ENCODE data around the gene PSPC1.

PSPC1 gene

DNA sequence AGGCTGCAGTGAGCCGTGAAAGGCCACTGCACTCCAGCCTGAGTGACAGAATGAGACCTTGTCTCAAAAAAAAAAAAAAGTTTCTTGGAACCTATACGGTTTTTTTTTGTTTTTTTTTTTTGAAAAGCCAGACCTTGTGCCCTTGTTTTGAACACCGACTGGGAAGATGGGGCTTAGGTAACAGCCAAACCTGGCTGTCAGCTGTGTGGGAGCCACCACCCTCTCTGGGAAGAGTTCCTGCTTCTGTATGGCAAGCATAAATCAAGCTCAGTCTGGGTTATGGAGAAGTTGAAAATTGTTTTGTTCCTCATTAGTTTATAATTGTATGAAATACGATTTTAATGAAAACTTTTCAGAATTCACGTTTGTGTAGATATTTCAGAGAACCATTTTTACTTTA lies 109.8 kb downstream of the PSPC1 start:
- no peak for DNase-seq

DNA sequence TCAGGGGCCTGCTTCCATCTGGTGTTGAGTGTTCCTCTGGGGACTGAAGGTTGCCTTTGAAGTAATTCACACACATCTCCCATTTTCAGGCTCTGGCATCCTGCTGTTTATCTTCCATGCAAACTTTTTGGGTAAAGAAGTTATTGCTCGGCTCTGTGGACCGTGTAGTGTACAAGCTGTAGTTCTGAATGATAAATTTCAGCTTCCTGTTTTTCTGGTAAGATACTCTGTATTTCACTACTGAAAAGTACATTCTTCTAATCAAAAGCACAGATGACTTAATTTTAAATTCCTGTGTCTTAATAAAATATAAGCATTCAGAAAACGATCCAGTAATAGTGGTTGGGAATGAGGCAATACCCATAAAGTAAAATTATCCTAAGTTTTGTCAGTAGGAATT lies 112.6 kb downstream of the PSPC1 start:
- DNase-seq: no peak

DNA sequence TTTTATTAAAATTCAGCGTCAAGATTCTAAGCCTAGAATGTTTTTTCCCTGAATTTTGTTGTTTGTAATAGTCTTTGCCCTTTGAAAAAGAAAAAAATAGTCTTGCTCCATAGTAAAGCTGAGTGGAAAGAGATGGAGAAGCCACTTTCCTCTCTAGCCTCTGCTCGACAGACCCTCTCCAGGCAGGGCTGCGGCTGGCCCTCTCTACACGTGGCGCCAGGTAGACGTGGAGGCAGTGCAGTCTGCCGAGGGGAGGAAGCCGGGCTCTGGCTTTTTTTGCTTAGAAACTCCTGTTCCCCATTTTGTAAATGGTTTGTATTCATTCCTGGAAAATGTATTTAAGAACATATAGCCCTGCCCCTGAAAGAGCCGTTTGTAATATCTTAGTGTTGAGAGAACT lies 114.0 kb downstream of the PSPC1 start:
- DNase-seq: no peak

DNA sequence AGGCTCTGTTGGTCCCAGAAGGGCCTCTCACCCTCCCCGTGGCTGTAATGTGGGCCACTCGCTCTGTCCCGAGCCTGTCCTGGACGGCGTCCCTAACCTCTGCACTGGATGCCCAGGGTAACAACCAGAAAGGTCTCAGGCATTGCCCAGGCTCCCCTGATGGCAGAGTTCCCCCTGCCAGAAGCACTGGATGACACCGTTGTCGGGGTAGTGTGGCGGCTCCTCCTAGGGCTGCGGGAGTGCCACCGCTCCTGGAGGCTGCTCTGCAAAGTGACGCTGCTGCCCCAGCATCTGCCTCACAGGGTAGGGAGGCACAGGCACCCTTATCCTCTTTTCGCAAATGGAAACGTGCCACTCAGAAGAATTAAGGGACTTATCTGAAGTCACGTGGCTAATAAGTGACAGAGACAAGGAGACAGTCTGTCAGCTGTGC lies 117.3 kb downstream of the PSPC1 start:
- no peak for DNase-seq

DNA sequence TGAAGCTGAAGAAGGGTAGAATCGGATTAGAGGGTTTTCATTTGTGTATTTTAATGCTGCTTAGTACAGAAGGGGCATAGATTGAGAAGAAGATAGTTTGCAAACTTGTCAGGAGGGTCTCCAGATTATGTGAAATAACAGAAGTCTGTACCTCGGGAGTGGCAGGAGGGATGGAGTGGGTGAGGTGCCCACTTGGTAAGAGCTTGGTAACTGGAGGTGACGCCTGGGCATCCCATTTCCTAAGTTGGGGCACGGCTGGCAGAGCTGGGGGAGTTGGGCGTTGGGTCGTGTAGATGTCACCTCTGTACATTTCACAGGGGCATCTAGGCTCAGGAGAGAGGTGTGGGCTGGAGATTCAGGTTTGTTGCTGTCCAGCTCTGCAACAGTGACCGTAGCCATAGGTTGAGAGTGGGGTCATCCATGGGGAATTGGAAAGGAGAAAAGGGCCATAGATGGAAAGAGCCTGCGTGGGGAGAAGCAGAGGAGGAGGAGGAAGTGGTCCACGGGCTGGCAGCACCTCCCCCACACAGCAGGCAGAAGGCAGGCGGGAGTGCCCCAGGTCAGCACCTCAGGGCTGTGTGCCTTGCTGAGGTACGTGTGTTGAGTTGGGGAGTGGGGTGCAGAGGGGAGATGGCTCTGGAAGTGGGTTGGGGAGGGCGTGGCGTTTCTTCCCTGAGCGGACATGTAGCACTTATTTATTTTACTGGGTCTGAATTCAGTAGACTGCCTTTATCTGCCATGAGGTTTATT lies 118.1 kb downstream of the PSPC1 start:
- no peak for DNase-seq

DNA sequence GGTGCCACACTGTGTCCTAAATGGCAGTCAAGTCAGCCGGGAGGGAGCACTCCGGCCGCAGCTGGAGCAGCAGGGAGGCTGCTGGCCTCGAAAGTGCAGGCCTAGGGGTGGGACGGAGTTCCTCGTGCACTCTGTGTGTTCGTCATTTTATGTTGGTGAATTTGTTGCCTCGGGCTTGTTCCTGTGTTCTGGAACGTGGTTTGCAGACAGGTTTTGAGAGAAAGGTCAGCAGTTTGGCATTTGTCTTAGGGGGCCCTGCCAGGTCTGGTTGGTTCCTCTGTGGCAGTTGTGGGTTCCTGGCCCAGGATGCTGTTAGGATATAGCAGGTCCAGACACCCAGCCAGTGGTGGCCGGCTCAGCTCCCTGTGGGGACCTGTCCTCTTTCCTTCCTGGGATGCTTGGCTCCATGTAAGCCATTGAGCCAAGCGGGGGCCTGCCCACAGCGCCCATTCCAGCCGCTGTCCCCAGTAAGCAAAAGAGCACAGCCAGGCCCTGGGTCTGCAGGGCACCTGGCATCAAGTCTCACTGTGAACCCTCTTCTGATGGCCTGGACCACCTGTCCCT lies 119.2 kb downstream of the PSPC1 start:
- no peak for DNase-seq

DNA sequence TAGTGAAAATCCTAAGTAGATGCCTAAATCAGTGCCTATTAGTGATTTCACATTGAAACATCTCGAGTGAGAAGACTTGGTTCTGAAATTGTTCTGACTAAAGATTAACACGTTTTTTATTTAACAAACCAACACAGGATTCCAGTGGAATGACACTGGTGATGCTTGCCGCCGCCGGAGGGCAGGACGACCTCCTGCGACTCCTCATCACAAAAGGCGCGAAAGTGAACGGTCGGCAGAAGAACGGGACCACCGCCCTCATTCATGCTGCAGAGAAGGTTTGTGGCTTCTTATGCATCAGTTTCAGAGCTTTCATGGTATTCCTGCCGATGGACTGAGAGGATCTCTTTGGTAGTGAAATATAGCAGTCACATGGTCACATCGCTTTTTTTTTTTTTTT lies 121.2 kb downstream of the PSPC1 start:
- DNase-seq: no peak

DNA sequence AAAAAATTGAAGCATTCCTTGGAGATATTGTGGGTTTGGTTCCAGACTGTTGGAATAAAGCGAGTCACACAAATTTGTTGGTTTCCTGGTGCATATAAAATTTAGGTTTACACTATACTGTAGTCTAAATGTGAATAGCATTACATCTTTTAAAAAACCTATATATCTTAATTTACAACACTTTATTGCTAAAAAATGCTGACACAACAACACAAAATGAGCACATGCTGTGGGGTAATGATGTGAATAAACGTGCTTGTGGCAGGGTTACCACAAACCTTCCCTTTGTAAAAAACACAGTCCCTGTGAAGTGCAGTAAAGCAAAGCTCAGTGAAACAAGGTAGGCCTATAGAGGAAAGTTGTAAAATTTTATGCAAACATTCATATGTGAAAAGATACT lies 121.6 kb downstream of the PSPC1 start:
- DNase-seq: no peak

DNA sequence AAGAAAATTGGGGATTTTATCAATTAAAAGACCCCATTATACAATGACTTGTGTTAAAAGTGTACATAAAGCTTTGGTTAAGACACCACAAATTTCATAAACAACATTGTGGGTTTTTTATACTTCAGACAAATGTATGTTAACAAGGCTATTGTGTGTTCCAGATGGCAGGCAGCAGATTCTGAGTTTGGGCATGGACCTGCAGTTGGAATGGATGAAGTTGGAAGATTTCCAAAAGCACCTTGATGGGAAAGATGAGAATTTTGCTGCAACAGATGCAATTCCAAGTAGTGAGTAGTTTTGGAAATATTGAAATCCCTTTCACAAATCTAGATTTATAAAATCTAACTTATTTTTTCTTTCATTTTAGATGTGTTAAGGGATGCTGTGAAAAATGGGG lies 123.9 kb downstream of the PSPC1 start:
- no peak for DNase-seq

DNA sequence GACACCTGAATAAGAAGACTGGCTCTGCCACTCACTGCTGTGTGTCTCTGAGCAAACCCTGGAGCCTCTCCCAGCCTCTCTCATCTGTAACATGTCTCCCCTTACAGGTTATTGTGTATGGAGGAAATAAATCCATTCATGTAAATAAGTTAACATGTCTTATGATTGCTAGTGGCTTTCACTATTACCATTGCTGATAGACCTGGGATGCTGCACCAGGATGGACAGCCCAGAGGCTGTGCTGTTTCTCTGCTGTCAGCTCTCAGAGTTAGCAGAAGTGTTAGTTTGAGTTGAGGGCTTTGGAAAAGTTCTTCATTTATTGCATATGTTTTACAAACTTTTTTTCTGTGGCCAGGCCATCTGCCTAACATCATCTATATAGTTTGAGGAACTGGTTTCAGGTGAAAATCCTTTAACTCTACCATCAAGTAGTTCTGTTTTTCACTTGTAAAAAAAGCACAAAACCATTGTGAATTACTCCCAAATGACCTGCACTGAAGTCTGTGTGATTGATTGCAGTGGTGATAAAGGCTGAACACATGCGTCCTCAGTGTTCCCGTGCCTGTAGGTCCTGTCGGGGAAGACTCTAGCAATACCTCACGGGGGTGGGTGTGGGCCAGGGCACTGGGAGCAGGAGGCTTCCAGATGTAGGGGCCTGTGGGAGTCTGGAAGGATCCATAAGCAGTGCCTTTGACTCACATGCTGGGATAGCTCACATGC lies 124.7 kb downstream of the PSPC1 start:
- no peak for DNase-seq

Data from RPMI8226 (cell line).